MCF 10A (cell line): ENCODE data around the gene OPCML. TPM values are rescaled to one million over a fixed set of nuclear protein-coding genes. Genes with fewer than 3 reads are reported as not detected.

ENCODE experiments used
- BruUV-seq: library from RNA; stranded (reverse); fragments of 400-500 nt; replicated peaks from 2 replicates; lab custom pipeline; 2021; lab: Mats Ljungman, UMichigan
- CTCF ChIA-PET: fragments of 300-600 bp; sonication (Branson Sonifier 250); formaldehyde crosslinking; extraction: SDS; loops from one replicate; lab custom pipeline; 2021; ENCODE audit warnings: antibody characterized with exemption, inconsistent platforms; lab: Yijun Ruan, JAX
- POLR2A ChIA-PET: fragments of 300-600, 350-650 bp; sonication (Branson Sonifier 250); formaldehyde crosslinking; extraction: SDS; loops from one replicate; lab custom pipeline; 2020; ENCODE audit warnings: antibody characterized with exemption, inconsistent platforms; lab: Yijun Ruan, JAX
- DNase-seq: peaks from one replicate; pipeline ENCODE4 v3.0.0-alpha.2; 2018; ENCODE audit not compliant: unreplicated experiment
- H3K27ac Mint-ChIP-seq: one replicate; pipeline ENCODE4 v1.8.0; 2022; ENCODE audit warnings: mild to moderate bottlenecking, low read depth, mixed read lengths; ENCODE audit not compliant: unreplicated experiment
- H3K27me3 Mint-ChIP-seq: one replicate; pipeline ENCODE4 v1.8.0; 2022; ENCODE audit warnings: mixed read lengths; ENCODE audit not compliant: insufficient read depth, unreplicated experiment
- H3K36me3 Mint-ChIP-seq: one replicate; pipeline ENCODE4 v1.8.0; 2022; ENCODE audit warnings: mild to moderate bottlenecking, moderate library complexity, mixed read lengths; ENCODE audit not compliant: insufficient read depth, unreplicated experiment
- H3K4me1 Mint-ChIP-seq: one replicate; pipeline ENCODE4 v1.8.0; 2022; ENCODE audit warnings: mixed read lengths; ENCODE audit not compliant: insufficient read depth, unreplicated experiment
- H3K4me3 Mint-ChIP-seq: one replicate; pipeline ENCODE4 v1.8.0; 2022; ENCODE audit warnings: mild to moderate bottlenecking, moderate library complexity, mixed read lengths; ENCODE audit not compliant: unreplicated experiment
- H3K9me3 Mint-ChIP-seq: one replicate; pipeline ENCODE4 v1.8.0; 2022; ENCODE audit warnings: mixed read lengths; ENCODE audit not compliant: unreplicated experiment
- CTCF ChIP-seq: fragments of 200-600 bp; IDR thresholded peaks from one replicate; pipeline ENCODE4 v1.8.0; 2022; ENCODE audit warnings: antibody characterized with exemption, mild to moderate bottlenecking; ENCODE audit not compliant: unreplicated experiment
- intact Hi-C: fragments of 100-400 bp; cut with micrococcal nuclease; formaldehyde crosslinking; loops from 2 replicates; pipeline ENCODE4 v1.14.1; 2022
- total RNA-seq: library from RNA; stranded (reverse); gene quantifications from 2 replicates; pipeline ENCODE4 v1.2.3, GENCODE V29; 2022

Gene OPCML
- total RNA-seq, 1 experiment from 2014 or later: not detected

- ChIA-PET CTCF (interaction anchor here (1.0 to 1.1 kb wide), 2 partner anchors 10 to 83 kb away, joined by 3 read pairs; no protein-coding TSS in a partner anchor), POLR2A (no interaction called here)
- Mint-ChIP-seq H3K4me1 (no peaks in the 10 kb centered on the region), H3K27ac (no peak overlapping the region), H3K4me3 (no peak overlapping the region), H3K27me3 (no peaks in the 10 kb centered on the region), H3K36me3 (peaks cover 4% of the 10 kb centered on the region), H3K9me3 (peaks cover 18% of the 10 kb centered on the region)
- intact Hi-C loops: no loop called here
- no TSS peak for BruUV-seq
- no peak for DNase-seq
- TF ChIP-seq CTCF: no peak
Measured at GRCh38 chr11:133166662-133167061, 365.6 kb downstream of the OPCML start.

GRCh38 chr11:133164986-133165385 is 367.3 kb downstream of the OPCML start:
- ChIA-PET POLR2A (no interaction called here), CTCF (interaction anchor here (0.6 to 2.4 kb wide), 8 partner anchors 18 to 657 kb away, joined by 3 to 19 read pairs (median 3); no protein-coding TSS in a partner anchor)
- Mint-ChIP-seq H3K27me3 (no peaks in the 10 kb centered on the region), H3K4me1 (no peaks in the 10 kb centered on the region), H3K27ac (no peak overlapping the region), H3K4me3 (no peak overlapping the region), H3K36me3 (peaks cover 4% of the 10 kb centered on the region), H3K9me3 (peaks cover 10% of the 10 kb centered on the region)
- BruUV-seq: no TSS peak
- TF ChIP-seq CTCF: no peak
- intact Hi-C loops: no loop called here
- DNase-seq: no peak

GRCh38 chr11:133163463-133164419 is 368.6 kb downstream of the OPCML start:
- ChIA-PET POLR2A (no interaction called here), CTCF (interaction anchor here (0.6 to 2.4 kb wide), 17 partner anchors 8 to 1624 kb away, joined by 3 to 19 read pairs (median 3); no protein-coding TSS in a partner anchor)
- peaks cover 10% of the 10 kb centered on the region for H3K9me3 Mint-ChIP-seq
- H3K4me3 Mint-ChIP-seq: no peak overlapping the region
- TF ChIP-seq CTCF: peak; percentile 30
- DNase-seq: no peak
- peaks cover 4% of the 10 kb centered on the region for H3K36me3 Mint-ChIP-seq
- intact Hi-C loops: loop anchor here (2.0 kb wide), 1 partner anchor 85 kb away; no protein-coding TSS in a partner anchor
- H3K4me1 Mint-ChIP-seq: no peaks in the 10 kb centered on the region
- no TSS peak for BruUV-seq
- no peak overlapping the region for H3K27ac Mint-ChIP-seq
- H3K27me3 Mint-ChIP-seq: no peaks in the 10 kb centered on the region

- Mint-ChIP-seq H3K36me3 (no peaks in the 10 kb centered on the region), H3K4me1 (no peaks in the 10 kb centered on the region), H3K27me3 (peaks cover 4% of the 10 kb centered on the region), H3K27ac (no peak overlapping the region), H3K9me3 (no peaks in the 10 kb centered on the region), H3K4me3 (no peak overlapping the region)
- intact Hi-C loops: loop anchor here (2.0 kb wide), 1 partner anchor 83 kb away; no protein-coding TSS in a partner anchor
- ChIA-PET POLR2A (no interaction called here), CTCF (interaction anchor here (1.2 to 1.8 kb wide), 3 partner anchors 27 to 88 kb away, joined by 3 to 5 read pairs (median 5); no protein-coding TSS in a partner anchor)
- DNase-seq: no peak
- TF ChIP-seq CTCF: no peak
- BruUV-seq: no TSS peak
Measured at GRCh38 chr11:133162227-133162626, 370.1 kb downstream of the OPCML start.
